IPS-18c (cell line): Measurements from ENCODE around the gene RPS6KL1.

ENCODE experiments used
- H3K4me3 ChIP-seq: 2 replicates; pipeline ENCODE4 v1.7.0; 2013; ENCODE audit warnings: low read depth, mild to moderate bottlenecking, low read length, moderate library complexity; ENCODE audit not compliant: insufficient read depth
- H3K9me3 ChIP-seq: one replicate; pipeline ENCODE4 v1.6.1; 2013; ENCODE audit warnings: mild to moderate bottlenecking, low read length, moderate library complexity; ENCODE audit not compliant: control insufficient read depth, insufficient read depth

The RPS6KL1 gene, protein sequence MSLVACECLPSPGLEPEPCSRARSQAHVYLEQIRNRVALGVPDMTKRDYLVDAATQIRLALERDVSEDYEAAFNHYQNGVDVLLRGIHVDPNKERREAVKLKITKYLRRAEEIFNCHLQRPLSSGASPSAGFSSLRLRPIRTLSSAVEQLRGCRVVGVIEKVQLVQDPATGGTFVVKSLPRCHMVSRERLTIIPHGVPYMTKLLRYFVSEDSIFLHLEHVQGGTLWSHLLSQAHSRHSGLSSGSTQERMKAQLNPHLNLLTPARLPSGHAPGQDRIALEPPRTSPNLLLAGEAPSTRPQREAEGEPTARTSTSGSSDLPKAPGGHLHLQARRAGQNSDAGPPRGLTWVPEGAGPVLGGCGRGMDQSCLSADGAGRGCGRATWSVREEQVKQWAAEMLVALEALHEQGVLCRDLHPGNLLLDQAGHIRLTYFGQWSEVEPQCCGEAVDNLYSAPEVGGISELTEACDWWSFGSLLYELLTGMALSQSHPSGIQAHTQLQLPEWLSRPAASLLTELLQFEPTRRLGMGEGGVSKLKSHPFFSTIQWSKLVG

DNA sequence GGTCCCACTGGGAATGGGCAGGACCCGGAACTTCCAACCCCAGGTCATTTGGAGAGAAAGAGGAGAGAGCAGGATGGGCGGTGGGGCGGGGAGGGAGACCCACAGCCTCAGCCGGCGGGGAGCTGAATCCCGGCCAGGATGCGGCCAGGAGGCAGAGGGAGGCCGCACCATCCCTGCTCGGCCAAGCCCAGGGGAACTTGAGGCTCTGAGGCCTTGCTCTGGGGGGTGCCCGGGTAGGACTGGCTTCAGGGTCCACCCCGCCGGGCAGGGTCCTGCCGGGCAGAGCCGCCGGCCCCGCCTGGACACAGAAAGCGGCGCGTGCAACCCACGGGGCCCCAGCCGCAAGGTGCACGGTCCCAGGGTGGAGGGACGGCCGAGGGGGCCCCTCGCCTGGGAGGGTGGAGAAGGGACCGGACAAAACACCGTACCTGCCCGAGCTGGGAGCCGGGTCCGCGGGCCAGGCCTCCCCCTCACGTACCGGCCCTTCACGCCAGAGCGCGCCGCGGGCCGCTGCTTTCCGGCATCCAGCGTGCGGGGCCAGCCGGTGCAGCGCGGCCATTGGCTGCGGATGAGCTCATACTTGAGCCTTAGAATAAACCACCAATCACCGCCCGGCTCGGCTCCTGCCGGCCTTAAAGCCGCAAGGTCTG is at the start of gene RPS6KL1:
RPS6KL1 (minus strand) TSS at position 509 of the 650 bp plus-strand sequence. CDS start 1,719 bp downstream, outside the sequence.
- Histone ChIP-seq H3K4me3 (peak within 1 kb of the TSS; percentile 91), H3K9me3 (no peaks in the 10 kb centered on the region)

DNA sequence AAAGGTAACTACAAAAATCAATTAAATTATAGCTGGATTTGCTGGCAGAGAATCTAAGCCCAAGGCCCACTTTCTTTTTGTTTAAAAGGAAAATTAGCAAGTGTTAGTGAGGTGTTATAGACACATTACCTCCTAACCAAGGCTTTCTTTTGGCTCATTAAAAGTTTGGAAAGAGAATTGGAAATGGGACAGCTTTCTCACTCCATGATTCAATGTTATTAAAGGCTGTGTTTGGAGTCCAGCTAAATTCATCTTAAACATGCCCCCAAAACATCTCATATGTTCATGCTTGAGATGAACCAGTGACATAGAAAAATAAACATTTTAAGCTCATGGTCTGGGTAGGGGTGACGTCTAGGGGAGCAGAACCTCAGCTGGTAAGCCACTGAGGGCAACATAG is 45.8 kb upstream of the RPS6KL1 start:
- Histone ChIP-seq H3K9me3 (no peaks in the 10 kb centered on the region), H3K4me3 (no peak overlapping the region)

DNA sequence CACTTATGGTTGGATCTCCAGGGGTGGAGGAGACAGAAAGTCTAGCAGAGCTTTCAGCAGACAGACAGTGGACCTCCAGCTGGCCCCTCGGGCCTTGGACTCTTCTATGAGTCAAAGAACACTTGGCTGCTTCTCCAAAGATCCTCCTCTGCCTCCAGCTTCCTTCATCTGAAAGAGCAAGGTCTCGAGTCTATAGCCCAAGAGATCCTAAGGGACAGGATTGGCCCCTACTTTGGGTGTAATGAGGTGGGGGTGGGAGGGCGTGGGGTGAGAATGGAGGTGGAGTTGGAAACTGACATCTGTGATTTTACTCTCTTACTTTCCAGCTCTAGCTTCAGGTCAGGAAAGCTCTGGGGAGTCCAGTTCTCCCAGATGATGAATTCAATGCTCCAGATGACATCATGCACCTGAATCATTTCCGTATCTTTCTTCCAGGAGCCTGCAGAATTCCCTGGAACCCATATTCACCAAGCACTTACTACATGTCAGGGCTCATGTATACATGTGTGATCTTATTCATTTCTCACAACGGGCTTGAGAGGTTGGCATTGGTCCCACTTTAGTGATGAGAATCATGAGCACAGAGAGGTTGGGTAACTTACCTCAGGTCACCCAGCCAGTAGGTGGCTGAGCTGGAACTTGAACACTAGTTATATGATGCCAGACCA is 42.6 kb upstream of the RPS6KL1 start:
- Histone ChIP-seq H3K4me3 (no peak overlapping the region), H3K9me3 (no peaks in the 10 kb centered on the region)

DNA sequence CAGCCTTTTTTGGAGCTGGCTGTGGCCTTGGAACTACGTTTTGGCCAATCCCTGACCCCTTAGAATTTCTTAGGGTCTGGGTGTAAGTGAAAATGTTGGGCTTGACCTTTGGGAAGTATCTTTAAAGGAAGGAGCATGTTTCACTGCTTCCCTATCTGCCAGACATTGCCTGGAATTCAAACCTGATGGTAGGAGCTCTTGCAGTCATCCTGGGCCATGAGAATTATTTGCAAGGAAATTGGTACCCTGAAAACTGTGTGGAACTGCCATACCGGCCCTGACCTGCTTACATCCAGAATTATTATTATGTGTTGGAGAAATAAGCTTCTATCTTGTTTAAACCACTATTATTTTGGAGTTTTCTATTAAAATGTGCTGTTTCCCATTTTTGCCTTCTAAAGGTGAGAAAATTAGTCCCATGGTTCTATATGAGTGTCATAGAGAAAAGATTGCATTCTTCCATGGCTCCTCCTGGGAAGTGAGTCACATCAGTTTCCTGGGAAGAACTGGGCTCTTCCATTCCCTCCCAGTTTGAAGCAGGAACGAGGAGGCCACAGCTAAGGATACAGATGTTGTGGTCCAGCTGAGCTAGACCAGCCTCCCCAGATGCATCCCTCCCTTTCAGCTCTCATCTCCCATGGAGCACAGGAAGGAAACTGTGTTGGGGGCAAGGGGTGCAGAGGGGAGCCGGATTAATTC is 41.9 kb upstream of the RPS6KL1 start:
- Histone ChIP-seq H3K4me3 (no peak overlapping the region), H3K9me3 (no peaks in the 10 kb centered on the region)

DNA sequence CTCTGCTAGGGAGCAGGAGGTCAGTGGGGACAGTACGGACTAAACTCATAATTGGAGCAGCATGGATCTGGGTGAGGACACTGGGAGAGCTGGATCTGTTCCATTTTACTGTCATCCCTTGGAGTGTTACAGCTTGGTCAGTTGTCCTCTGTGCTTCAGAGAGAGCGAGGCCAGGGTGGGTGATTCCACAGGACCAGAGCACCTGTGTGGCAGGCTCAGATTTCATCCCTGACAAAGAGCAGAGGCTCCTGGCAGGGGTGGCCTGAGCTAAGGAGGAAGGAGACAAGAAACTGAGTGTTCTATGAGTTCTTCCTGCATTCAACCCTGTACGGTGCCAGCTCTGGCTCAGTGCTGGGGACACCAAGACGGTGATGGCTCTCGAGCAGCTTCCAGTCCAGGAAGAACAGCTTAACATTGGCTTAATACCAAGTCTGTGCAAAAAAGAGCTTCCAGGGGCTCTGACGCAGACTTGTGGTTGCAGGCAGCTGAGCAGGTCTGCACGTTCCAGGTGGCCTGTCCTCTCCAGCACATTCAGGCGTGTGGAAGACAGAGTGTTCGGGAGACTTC is 40.7 kb upstream of the RPS6KL1 start:
- H3K9me3 ChIP-seq: no peaks in the 10 kb centered on the region
- no peak overlapping the region for H3K4me3 ChIP-seq

DNA sequence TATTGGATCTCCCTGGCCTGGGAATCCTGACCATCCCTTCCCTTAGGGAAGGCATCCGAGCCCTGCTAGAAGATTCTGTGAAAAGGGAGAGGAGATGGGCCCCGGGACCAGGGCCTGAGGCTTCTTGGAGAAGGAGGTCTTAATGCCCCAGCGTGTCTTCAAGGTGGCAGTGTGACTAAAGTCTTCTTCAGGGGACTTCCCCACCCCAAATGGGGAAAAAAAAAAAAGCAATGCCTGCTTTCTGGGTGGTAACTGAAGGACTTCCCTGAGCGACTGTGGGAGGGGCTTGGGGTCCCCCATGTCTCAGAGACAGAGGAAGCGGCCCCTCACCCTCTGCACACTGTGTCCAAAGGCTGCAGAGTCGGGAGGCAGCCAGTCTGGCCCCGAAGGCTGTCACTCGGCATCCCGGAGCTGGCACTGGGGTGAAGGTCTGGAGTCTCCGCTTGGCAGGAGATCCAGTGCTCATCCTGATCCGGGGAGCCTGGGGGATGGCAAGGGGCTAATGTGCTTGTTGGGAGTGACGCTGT is 40.2 kb upstream of the RPS6KL1 start:
- no peak overlapping the region for H3K4me3 ChIP-seq
- H3K9me3 ChIP-seq: no peaks in the 10 kb centered on the region

DNA sequence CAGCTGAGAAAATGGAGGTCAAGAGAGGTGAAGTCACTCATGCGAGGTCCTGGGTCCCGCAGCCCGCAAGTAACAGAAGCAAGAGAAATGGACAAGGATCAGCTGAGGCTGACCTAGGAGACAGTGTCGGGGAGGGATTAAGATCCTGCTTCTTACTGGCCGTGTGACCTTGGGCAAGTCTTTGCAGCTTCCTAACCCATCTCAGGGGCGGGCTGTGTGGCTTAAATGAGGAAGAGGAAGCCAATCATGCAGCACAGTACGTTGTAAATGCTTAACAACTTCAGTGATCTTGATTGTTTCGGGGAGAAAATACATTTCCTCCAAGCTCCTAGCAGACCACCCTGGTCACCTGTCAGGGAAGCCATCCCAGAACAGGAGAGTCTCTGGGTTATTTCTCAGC is 39.4 kb upstream of the RPS6KL1 start:
- H3K9me3 ChIP-seq: no peaks in the 10 kb centered on the region

DNA sequence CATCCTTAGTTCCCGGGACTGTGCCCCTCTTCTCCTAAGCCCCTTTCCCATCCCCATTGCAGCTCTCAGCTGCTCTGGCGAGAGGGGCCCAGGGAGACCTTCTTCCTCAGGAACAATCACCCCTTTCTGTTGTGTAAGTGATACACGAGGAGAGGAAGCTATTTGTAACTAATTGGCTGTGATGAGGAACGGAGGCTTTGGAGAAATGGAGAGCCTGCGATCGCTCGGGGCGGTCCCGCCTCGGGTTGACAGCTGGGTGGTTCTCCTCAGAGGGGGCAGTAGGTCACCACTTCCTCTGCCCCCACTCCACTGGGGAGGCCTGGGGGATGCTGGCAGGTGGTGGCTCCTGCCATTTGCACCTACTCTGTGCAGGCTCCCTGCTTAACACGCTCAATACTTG is 39.0 kb upstream of the RPS6KL1 start:
- Histone ChIP-seq H3K9me3 (no peaks in the 10 kb centered on the region), H3K4me3 (no peak overlapping the region)

More for the DNA sequence above, 39.4 kb upstream of the RPS6KL1 start:
- no peak overlapping the region for H3K4me3 ChIP-seq

DNA sequence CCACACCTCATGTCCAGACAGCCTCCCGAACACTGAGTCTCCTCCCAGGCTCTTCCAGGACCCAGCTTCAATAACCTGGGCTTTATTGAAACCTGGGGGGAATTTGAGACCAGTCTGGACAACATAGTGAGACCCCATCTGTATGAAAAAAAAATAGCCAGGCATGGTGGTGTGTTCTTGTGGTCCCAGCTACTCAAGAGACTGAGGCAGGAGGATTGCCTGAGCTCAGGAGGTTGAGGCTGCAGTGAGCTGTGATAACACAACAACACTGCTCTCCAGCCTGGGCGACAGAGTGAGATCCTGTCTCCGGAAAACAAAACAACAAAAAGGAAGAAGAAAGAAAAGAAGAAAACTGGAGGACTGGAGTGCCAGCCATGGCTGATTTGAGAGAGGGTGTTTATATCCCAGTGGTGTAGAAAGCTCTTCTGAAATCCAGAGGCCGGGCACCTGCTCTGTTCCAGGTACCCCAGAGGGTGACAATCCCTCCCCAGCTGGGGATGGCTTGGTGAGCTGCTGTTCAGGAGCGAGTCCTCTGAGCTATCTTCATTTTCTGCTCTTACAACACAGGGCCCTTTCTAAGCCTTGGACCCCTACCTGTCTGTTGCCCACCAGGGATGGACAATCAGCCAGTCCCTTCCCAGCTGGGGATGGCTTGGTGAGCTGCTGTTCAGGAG is 38.3 kb upstream of the RPS6KL1 start:
- H3K4me3 ChIP-seq: no peak overlapping the region

DNA sequence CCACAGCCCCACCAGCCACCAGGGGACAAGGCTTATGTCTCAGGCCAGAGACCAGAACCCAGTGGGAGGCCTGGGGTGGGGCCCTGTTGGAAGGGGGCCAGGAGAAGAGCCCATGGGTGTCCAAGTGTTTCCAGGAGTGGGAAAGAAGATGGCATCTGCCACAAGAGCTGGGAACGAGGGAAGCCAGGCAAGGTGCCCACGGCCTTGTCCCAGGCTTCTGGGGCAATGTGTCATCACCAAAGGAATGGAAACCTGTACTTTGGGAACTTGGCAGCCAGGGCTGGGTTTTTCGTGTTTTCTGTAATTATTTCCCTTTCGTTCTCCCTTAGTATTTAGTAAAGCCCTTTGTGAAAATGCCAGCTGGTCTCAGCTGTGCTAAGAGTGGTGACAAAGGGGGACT is 37.7 kb upstream of the RPS6KL1 start:
- Histone ChIP-seq H3K9me3 (no peaks in the 10 kb centered on the region), H3K4me3 (no peak overlapping the region)

More for the DNA sequence above, 38.3 kb upstream of the RPS6KL1 start:
- H3K9me3 ChIP-seq: no peaks in the 10 kb centered on the region

DNA sequence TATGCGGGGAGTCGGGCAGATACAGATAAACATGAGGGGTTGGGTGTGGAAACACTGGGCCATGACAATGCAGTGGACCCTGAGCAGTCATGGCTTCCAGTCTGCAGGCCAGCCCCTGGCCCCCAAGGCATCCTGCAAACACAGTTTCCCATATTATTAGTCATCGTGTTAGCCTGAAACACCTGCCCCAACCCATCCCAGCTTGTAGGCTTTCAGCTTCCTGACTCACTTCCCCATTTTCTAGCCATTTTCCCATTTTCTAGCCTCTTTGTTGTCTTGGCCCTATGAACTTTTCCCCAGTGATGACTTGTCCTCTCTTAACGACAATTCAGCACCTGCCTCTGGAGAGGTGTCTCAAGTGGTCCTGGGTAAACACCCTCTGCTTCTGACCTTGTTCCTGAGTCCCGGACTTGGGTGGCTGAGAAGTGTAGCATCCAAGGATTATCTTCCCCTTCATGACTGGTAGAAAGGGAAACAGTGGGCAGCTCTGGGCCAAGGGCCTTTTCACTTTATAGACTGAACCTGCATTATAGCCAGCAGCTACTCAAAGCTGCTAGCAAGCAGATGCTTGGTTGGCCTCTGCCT is 36.6 kb upstream of the RPS6KL1 start:
- Histone ChIP-seq H3K4me3 (no peak overlapping the region), H3K9me3 (no peaks in the 10 kb centered on the region)

DNA sequence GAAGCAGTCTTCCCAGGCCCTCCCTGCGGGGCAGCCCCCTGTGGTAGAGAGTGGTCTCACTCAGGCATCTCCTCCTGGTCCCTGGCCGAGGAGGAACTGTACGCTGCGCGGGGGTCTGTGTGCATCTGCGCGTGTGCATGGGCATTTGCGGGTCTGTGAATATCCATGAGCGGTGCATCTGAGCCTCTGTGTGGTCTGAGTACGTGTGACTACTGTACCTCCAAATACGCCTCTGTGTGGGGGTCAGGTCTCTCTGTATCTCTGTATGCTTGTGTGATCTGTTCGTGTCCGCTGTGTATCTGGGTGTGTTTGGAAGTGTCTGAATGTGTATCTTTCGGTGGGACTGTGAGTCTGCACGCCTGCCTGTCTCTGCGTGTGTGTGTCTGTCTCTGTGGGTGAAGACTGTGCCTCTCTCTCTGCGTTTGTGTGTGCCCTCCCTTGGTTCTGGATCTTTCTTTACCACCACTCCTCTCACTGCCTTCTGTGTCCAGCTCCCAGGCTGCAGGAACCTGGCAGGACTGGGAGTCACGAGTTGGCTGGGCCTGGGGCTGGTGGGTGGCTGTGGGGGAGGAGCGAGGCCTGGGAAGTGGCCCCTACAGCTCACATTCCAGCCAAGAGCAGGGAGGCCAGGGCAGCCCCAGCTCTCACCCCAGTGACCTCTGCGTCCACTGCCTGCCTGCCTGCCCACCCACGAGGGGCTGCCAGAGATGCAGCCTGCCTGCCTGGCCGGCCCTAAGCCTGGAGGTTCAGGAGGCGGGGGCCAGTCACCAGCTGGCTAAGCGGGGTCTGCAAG is 33.4 kb upstream of the RPS6KL1 start:
- Histone ChIP-seq H3K4me3 (peak overlapping the region; percentile 57; the same call in 1 of the 2 replicates), H3K9me3 (no peaks in the 10 kb centered on the region)

DNA sequence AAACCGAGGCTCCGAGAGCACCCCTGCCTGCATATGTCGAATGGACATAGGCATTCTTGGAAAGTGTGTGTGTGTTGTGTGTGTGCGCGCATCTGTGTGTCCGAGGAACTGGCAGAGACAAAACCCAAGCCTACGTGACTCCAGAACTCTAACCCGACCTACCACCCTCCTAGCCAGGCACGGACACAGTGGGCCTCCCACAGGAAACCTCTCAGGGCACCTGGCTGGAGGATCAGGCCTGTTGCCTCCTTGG is 32.9 kb upstream of the RPS6KL1 start:
- no peaks in the 10 kb centered on the region for H3K9me3 ChIP-seq
- peak overlapping the region; percentile 57 for H3K4me3 ChIP-seq

DNA sequence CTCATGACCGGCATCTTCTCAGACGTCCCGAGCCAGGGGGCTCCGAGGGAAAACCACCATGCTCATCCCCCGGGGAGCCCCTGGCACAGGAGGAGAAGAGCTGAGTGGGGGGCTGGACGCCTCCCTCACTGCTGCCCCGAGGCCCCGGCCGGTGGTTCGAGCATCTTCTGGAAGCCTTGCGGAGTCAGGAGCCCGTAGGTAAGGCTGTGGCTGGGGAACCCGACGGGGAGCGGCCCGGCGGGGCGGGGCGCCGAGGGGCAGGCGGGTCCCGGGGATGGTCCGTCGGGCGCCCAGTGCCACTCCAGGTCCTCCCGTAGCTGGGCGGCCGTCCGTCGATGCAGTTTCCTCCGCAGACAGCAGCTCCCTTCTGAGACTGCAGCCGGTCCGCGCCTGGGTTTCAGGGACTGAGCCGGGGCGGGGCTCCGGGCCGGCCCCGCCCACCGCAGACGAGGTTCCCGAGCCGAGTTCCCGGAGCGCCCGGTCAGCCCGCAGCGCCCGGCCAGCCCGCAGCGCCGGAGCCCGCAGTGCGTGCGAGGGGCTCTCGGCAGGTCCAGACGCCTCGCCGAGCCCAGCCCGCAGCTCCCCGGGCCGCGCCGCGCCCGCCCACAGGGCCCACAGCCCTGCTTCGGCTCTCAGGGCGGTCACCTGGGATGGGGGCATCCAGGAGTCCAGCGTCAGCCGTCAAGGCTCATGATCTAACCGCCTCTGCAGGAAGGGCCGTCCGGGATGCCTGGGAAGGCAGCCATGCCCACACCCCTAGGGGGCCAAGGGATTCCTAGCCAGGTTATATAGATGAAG is 32.4 kb upstream of the RPS6KL1 start, which contains the start of gene PGF:
PGF (minus strand) TSS at position 369 of the 798 bp plus-strand sequence; CDS start at position 14, 355 bp downstream.
- Histone ChIP-seq H3K4me3 (peak within 1 kb of the TSS; percentile 57), H3K9me3 (no peaks in the 10 kb centered on the region)

DNA sequence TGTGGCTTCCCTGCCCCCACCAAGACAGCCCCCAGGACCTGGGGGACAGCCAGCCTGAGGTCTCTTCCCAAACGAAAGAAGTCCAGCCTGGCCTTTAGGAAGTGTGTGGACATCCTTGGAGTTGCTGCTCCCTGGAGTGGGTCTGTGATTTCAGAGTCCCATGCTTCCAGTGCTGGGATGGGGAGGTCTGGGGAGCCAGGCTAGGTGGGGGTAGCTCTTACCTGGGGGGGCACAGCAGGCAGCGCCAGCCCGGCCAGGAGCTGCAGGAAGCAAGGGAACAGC is 31.8 kb upstream of the RPS6KL1 start:
- Histone ChIP-seq H3K9me3 (no peaks in the 10 kb centered on the region), H3K4me3 (peak overlapping the region; percentile 57)
